Peyer's patch (tissue), 4 donors: ENCODE data around the gene HTATSF1.

ENCODE experiments used
- POLR2A ChIP-seq, 2 donors: fragments of 450-650 bp; IDR thresholded peaks; one replicate each; pipeline ENCODE4 v1.5.1; 2017; ENCODE audit warnings: antibody characterized with exemption in 2 of 2, mild to moderate bottlenecking in 2 of 2, moderate library complexity in 2 of 2
- TF ChIP-seq, protein P1 (sequence below), 6 experiments: fragments of 450-650 bp in 4 of 6; fragments of 200-600 bp in 2 of 6; sonication (generic) in 1 of 6; IDR thresholded peaks; one replicate each; pipeline ENCODE4 v1.5.1; 2017 to 2019; ENCODE audit warnings: antibody characterized with exemption in 6 of 6, mild to moderate bottlenecking in 3 of 6, moderate library complexity in 1 of 6

DNA sequence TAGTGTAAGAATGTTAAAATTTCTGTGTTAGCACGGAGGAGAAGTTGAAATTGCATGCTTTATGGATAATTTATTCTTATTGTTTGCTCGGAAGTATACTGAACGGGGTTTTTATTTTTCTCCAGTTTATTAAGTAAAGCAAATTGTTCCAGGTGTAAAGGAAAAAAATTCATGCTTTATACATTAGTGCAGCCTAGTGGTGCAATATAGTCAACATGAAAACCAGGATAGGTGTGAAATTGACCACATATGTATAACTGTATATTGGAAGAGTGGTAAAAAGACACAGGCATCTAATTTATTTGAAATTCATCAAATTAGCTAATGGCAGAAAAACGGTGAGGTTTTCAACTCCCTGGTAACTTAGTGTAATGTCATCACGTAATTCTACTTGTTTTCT, 8.7 kb upstream of the HTATSF1 start:
- TF ChIP-seq, protein P1, sequence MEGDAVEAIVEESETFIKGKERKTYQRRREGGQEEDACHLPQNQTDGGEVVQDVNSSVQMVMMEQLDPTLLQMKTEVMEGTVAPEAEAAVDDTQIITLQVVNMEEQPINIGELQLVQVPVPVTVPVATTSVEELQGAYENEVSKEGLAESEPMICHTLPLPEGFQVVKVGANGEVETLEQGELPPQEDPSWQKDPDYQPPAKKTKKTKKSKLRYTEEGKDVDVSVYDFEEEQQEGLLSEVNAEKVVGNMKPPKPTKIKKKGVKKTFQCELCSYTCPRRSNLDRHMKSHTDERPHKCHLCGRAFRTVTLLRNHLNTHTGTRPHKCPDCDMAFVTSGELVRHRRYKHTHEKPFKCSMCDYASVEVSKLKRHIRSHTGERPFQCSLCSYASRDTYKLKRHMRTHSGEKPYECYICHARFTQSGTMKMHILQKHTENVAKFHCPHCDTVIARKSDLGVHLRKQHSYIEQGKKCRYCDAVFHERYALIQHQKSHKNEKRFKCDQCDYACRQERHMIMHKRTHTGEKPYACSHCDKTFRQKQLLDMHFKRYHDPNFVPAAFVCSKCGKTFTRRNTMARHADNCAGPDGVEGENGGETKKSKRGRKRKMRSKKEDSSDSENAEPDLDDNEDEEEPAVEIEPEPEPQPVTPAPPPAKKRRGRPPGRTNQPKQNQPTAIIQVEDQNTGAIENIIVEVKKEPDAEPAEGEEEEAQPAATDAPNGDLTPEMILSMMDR (IDR thresholded peaks at IDR 0.05): no peak
- TF ChIP-seq POLR2A (IDR thresholded peaks at IDR 0.05): no peak
